SJSA1 (cell line): Measurements from ENCODE around the gene MAGI1. TPM values are rescaled to one million over a fixed set of nuclear protein-coding genes. Genes with fewer than 3 reads are reported as not detected.
"Not testable (repeated sequence)": the region's sequence is repeated elsewhere in the genome, so short reads cannot be mapped to it uniquely, and the experiment has no call there.

ENCODE experiments used
- DNase-seq, 2 experiments: peaks; one replicate each; pipeline ENCODE4 v3.0.0-alpha.2; 2015 to 2020; ENCODE audit warnings: low spot score in 2 of 2, low read depth in 1 of 2
- H3K27ac ChIP-seq: fragments of 250-450 bp; sonication (Bioruptor Pico); 2 replicates; pipeline ENCODE4 v1.5.1; 2020; ENCODE audit warnings: mild to moderate bottlenecking, moderate library complexity
- H3K27me3 ChIP-seq: fragments of 250-450 bp; sonication (Bioruptor Pico); replicated peaks from 2 replicates; pipeline ENCODE4 v1.5.1; 2020; ENCODE audit warnings: mild to moderate bottlenecking, moderate library complexity
- H3K36me3 ChIP-seq: fragments of 250-450 bp; sonication (Bioruptor Pico); 2 replicates; pipeline ENCODE4 v1.5.1; 2020; ENCODE audit warnings: mild to moderate bottlenecking
- H3K4me1 ChIP-seq: fragments of 250-450 bp; sonication (Bioruptor Pico); replicated peaks from 2 replicates; pipeline ENCODE4 v1.6.1; 2021; ENCODE audit warnings: mild to moderate bottlenecking
- H3K4me3 ChIP-seq: fragments of 250-450 bp; sonication (Bioruptor Pico); 2 replicates; pipeline ENCODE4 v1.5.1; 2020; ENCODE audit warnings: mild to moderate bottlenecking
- H3K9me3 ChIP-seq: fragments of 250-450 bp; sonication (Bioruptor Pico); replicated peaks from 2 replicates; pipeline ENCODE4 v1.5.1; 2020; ENCODE audit warnings: mild to moderate bottlenecking
- total RNA-seq: library from RNA; depleted of rRNA; stranded (reverse); fragments of >200 nt; shearing (Covaris generic); gene quantifications from 2 replicates; pipeline ENCODE4 v1.2.3, GENCODE V29; 2014

The MAGI1 gene
- total RNA-seq, 1 experiment from 2014 or later = 4.6 TPM

GRCh38 chr3:65581313-65581712 lies 457.4 kb downstream of the MAGI1 start:
- Histone ChIP-seq H3K36me3 (no peaks in the 10 kb centered on the region), H3K4me3 (no peak overlapping the region), H3K4me1 (peaks cover 13% of the 10 kb centered on the region), H3K27ac (no peak overlapping the region), H3K9me3 (no peaks in the 10 kb centered on the region), H3K27me3 (no peaks in the 10 kb centered on the region)
- no peak for DNase-seq

- DNase-seq = no peak
- no peak overlapping the region for H3K27ac ChIP-seq
- H3K4me1 ChIP-seq = peaks cover 30% of the 10 kb centered on the region
- no peaks in the 10 kb centered on the region for H3K27me3 ChIP-seq
- no peaks in the 10 kb centered on the region for H3K9me3 ChIP-seq
- no peak overlapping the region for H3K4me3 ChIP-seq
- no peaks in the 10 kb centered on the region for H3K36me3 ChIP-seq
These were observed 459.9 kb downstream of the MAGI1 start for GRCh38 chr3:65578861-65579260.

DNA sequence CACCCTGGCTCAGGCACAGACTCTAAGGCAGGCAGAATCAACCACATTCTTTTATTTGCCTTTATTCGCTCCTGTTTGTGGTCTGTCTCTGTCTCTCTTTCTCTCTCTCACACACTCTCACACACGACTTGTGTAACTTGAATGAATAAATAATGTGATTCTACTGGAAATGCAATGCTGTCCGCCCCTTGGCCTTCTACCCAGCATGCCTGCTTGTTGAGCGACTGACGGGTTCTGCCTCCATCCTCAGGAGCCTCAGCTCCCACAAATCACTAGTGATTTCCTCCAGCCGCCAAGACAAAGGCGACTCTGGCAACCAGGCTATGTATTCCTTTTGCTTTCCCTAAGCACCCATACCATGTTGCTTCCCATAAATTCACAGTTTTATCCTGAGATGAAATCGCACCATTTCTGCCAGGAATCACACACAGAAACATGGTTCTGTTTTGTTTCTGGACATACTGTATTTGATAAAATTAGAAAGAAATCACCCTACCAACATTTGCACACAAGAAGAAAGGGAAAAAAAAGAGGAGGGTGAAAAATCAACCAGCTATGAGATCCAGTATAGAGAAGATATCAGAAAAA lies 460.8 kb downstream of the MAGI1 start:
- H3K27ac ChIP-seq = no peak overlapping the region

DNA sequence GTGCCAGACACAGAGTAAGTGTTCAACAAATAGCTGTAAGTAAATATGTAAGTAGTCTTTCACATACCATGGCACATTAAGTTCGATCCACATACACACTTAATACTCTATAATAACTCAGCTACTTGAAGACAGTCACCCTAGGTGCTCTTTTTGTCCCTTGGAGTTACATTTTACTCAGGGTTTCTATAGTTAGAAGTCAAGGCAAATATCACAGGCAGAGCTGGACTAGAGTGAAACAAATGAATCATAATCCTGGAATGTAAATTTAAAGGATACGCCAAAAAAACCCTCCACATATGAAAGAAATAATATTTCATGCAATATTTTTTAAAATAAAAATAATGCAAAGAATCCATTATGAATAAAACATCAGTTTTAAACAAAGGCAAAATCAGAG lies 461.8 kb downstream of the MAGI1 start:
- DNase-seq = no peak

More for the DNA sequence above, 460.8 kb downstream of the MAGI1 start:
- Histone ChIP-seq H3K27me3 (no peaks in the 10 kb centered on the region), H3K4me1 (peaks cover 30% of the 10 kb centered on the region), H3K4me3 (no peak overlapping the region), H3K36me3 (no peaks in the 10 kb centered on the region), H3K9me3 (no peaks in the 10 kb centered on the region)
- no peak for DNase-seq

DNA sequence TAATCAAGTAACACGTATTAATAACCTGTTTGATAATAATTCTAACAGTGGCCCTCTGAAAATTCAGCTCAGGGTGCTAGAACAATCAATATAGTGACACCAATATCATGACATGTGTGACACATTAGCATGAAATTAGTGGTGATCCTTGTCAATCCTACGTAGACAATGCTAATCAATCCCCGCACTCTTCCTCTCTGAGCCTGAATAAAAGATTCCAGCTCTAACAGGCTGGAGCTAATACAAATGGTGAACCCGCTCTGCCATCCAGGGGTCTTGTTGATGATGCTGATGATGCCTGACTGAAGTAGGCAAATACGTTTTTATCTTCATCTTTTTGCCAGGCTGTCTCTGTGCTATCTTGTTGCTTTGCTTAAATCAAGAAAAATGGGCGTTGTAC lies 462.5 kb downstream of the MAGI1 start:
- H3K9me3 ChIP-seq = no peaks in the 10 kb centered on the region
- H3K4me1 ChIP-seq = peaks cover 30% of the 10 kb centered on the region
- DNase-seq = no peak
- H3K27ac ChIP-seq = peak overlapping the region; percentile 29
- no peak overlapping the region for H3K4me3 ChIP-seq
- no peaks in the 10 kb centered on the region for H3K36me3 ChIP-seq
- no peaks in the 10 kb centered on the region for H3K27me3 ChIP-seq

More for the DNA sequence above, 461.8 kb downstream of the MAGI1 start:
- H3K27me3 ChIP-seq = no peaks in the 10 kb centered on the region
- no peaks in the 10 kb centered on the region for H3K9me3 ChIP-seq
- H3K4me1 ChIP-seq = peaks cover 30% of the 10 kb centered on the region
- no peaks in the 10 kb centered on the region for H3K36me3 ChIP-seq
- H3K27ac ChIP-seq = peak overlapping the region; percentile 29; the same call in 1 of the 2 replicates
- H3K4me3 ChIP-seq = no peak overlapping the region

DNA sequence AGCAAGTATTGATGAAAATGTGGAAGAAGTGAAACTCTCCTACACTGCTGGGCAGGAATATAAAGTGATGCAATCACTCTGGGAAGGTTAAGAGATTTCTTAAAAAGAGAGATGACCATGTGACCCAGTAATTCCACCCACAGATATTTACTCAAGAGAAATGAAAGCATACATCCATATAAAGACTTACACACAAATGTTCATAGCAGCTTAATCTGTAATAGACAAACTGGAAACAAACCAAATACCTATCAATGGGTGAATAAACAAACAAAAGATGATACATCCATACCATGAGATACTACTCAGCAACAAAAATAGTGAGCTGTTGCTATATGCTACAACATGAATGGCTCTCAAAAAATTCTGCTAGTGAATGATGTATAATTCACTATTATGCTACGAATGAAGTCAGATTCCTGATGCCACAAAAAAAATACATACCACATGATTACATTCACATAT lies 463.3 kb downstream of the MAGI1 start:
- DNase-seq = peak in 1 of 2 experiments; percentile 78
- Histone ChIP-seq H3K4me1 (peaks cover 30% of the 10 kb centered on the region), H3K36me3 (no peaks in the 10 kb centered on the region), H3K4me3 (no peak overlapping the region), H3K27ac (peak overlapping the region; percentile 31), H3K27me3 (no peaks in the 10 kb centered on the region), H3K9me3 (no peaks in the 10 kb centered on the region)

GRCh38 chr3:65573548-65574116 lies 465.1 kb downstream of the MAGI1 start:
- Histone ChIP-seq H3K27ac (no peak overlapping the region), H3K9me3 (no peaks in the 10 kb centered on the region), H3K27me3 (no peaks in the 10 kb centered on the region), H3K4me1 (peaks cover 30% of the 10 kb centered on the region), H3K36me3 (no peaks in the 10 kb centered on the region), H3K4me3 (no peak overlapping the region)
- no peak for DNase-seq

- Histone ChIP-seq H3K9me3 (no peaks in the 10 kb centered on the region), H3K27ac (no peak overlapping the region), H3K36me3 (no peaks in the 10 kb centered on the region), H3K27me3 (no peaks in the 10 kb centered on the region), H3K4me1 (peaks cover 25% of the 10 kb centered on the region), H3K4me3 (no peak overlapping the region)
- no peak for DNase-seq
These were observed 466.4 kb downstream of the MAGI1 start for GRCh38 chr3:65572175-65572777.

DNA sequence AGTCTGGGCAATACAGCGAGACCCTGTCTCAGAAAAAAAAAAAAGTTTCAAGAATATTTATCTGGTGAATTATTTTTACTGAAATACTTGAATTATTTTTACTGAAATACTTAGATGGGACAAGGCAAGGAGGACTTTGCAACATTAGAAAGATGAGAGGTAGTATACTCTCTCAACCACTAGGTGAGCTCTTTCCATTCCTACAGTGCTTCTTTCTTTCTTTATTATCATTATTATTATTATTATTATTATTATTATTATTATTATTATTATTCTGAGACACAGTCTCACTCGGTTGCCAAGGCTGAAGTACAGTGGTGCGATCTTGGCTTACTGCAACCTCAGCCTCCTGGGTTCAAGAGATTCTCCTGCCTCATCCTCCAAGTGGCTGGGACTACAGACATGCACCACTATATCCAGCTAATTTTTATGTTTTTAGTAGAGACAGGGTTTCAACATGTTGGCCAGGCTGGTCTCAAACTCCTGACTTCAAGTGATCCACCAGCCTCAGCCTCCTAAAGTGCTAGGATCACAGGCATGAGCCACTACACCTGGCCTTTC lies 468.8 kb downstream of the MAGI1 start:
- no peaks in the 10 kb centered on the region for H3K36me3 ChIP-seq
- no peak for DNase-seq
- H3K9me3 ChIP-seq = no peaks in the 10 kb centered on the region
- no peaks in the 10 kb centered on the region for H3K27me3 ChIP-seq
- no peak overlapping the region for H3K4me3 ChIP-seq
- peaks cover 6% of the 10 kb centered on the region for H3K4me1 ChIP-seq
- H3K27ac ChIP-seq = no peak overlapping the region

- Histone ChIP-seq H3K4me1 (no peaks in the 10 kb centered on the region), H3K36me3 (no peaks in the 10 kb centered on the region), H3K27ac (no peak overlapping the region), H3K27me3 (no peaks in the 10 kb centered on the region), H3K4me3 (no peak overlapping the region), H3K9me3 (no peaks in the 10 kb centered on the region)
- DNase-seq = no peak
These were observed 469.6 kb downstream of the MAGI1 start for GRCh38 chr3:65569129-65569528.

GRCh38 chr3:65568497-65568896 lies 470.2 kb downstream of the MAGI1 start:
- Histone ChIP-seq H3K4me1 (no peaks in the 10 kb centered on the region), H3K9me3 (no peaks in the 10 kb centered on the region), H3K27ac (no peak overlapping the region), H3K36me3 (no peaks in the 10 kb centered on the region), H3K4me3 (no peak overlapping the region), H3K27me3 (no peaks in the 10 kb centered on the region)
- no peak for DNase-seq

- H3K4me1 ChIP-seq, H3K4me3 ChIP-seq, DNase-seq, H3K36me3 ChIP-seq, H3K27me3 ChIP-seq, H3K27ac ChIP-seq, H3K9me3 ChIP-seq: not testable (repeated sequence)
These were observed 473.0 kb downstream of the MAGI1 start for GRCh38 chr3:65565744-65566143.

GRCh38 chr3:65564483-65564882 lies 474.2 kb downstream of the MAGI1 start:
- Histone ChIP-seq H3K36me3 (no peaks in the 10 kb centered on the region), H3K27ac (no peak overlapping the region), H3K9me3 (no peaks in the 10 kb centered on the region), H3K4me1 (no peaks in the 10 kb centered on the region), H3K27me3 (no peaks in the 10 kb centered on the region), H3K4me3 (no peak overlapping the region)
- no peak for DNase-seq

DNA sequence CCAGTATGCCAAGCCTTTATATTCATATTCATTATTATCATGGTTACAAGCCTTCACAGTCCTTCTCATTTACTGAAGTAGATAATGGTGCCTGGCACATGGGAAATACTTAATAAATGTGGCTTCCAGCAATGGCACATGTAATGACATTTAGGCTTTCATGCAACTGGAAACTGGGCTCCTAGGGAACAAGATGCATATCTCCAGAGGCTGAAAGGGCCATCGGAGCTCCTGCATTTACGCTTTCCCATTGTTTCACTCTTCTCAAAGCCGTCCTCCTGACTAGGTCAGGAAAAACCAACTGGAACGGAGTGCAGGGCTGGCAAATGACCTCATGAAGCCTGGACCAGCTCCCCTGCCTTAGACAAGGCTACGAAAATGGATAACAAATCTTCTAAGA lies 474.9 kb downstream of the MAGI1 start:
- Histone ChIP-seq H3K27me3 (no peaks in the 10 kb centered on the region), H3K4me1 (no peaks in the 10 kb centered on the region), H3K27ac (no peak overlapping the region), H3K36me3 (no peaks in the 10 kb centered on the region), H3K4me3 (no peak overlapping the region), H3K9me3 (no peaks in the 10 kb centered on the region)
- DNase-seq = no peak
